Ectodermal cell (in vitro differentiated cells): Measurements from ENCODE around the gene NT5DC3.

ENCODE experiments used
- H3K27ac ChIP-seq: 2 replicates; pipeline ENCODE4 v1.7.0; 2013; ENCODE audit warnings: mild to moderate bottlenecking, low read depth, low read length; ENCODE audit not compliant: insufficient read depth, poor library complexity, severe bottlenecking
- H3K27me3 ChIP-seq: 2 replicates; pipeline ENCODE4 v1.7.0; 2013; ENCODE audit warnings: mild to moderate bottlenecking, low read length; ENCODE audit not compliant: insufficient read depth, control insufficient read depth, poor library complexity, severe bottlenecking
- H3K36me3 ChIP-seq: one replicate; pipeline ENCODE4 v1.7.0; 2013; ENCODE audit warnings: low read length; ENCODE audit not compliant: control insufficient read depth, insufficient read depth
- H3K4me1 ChIP-seq: one replicate; pipeline ENCODE4 v1.7.0; 2013; ENCODE audit warnings: low read length; ENCODE audit not compliant: control insufficient read depth, insufficient read depth
- H3K4me3 ChIP-seq: 2 replicates; pipeline ENCODE4 v1.7.0; 2013; ENCODE audit warnings: low read depth, low read length, control low read depth; ENCODE audit not compliant: insufficient read depth
- H3K9me3 ChIP-seq: 2 replicates; pipeline ENCODE4 v1.7.0; 2013; ENCODE audit warnings: mild to moderate bottlenecking, low read length, moderate library complexity; ENCODE audit not compliant: control insufficient read depth
- WGBS, 2 experiments: methylation state at CpG; one replicate each; pipeline ENCODE4 v1.1.7; 2013; ENCODE audit warnings: missing lambda C conversion rate in 2 of 2; 5-methylcytosine and 5-hydroxymethylcytosine counted together

NT5DC3 gene

GRCh38 chr12:103771466-103771865 lies 69.6 kb downstream of the NT5DC3 start:
- 49 to 55% methylated on average over 3 of the region's 3 CpGs for WGBS, 2 experiments
- Histone ChIP-seq H3K4me1 (peaks cover 10% of the 10 kb centered on the region), H3K27me3 (no peaks in the 10 kb centered on the region), H3K4me3 (no peak overlapping the region), H3K27ac (no peak overlapping the region), H3K9me3 (no peaks in the 10 kb centered on the region), H3K36me3 (no peaks in the 10 kb centered on the region)

GRCh38 chr12:103769240-103769945 lies 71.6 kb downstream of the NT5DC3 start:
- no peaks in the 10 kb centered on the region for H3K27me3 ChIP-seq
- H3K27ac ChIP-seq, result no peak overlapping the region
- no peak overlapping the region for H3K4me3 ChIP-seq
- 81% methylated on average over 9 of the region's 9 CpGs for WGBS, 2 experiments
- H3K9me3 ChIP-seq, result no peaks in the 10 kb centered on the region
- peaks cover 10% of the 10 kb centered on the region for H3K4me1 ChIP-seq
- H3K36me3 ChIP-seq, result no peaks in the 10 kb centered on the region

GRCh38 chr12:103768467-103769123 lies 72.4 kb downstream of the NT5DC3 start:
- WGBS, 2 experiments, result 76 to 84% methylated on average over 7 of the region's 8 CpGs
- H3K27ac ChIP-seq, result no peak overlapping the region
- peaks cover 10% of the 10 kb centered on the region for H3K4me1 ChIP-seq
- no peak overlapping the region for H3K4me3 ChIP-seq
- no peaks in the 10 kb centered on the region for H3K27me3 ChIP-seq
- no peaks in the 10 kb centered on the region for H3K36me3 ChIP-seq
- no peaks in the 10 kb centered on the region for H3K9me3 ChIP-seq

GRCh38 chr12:103766028-103766427 lies 75.0 kb downstream of the NT5DC3 start:
- no peaks in the 10 kb centered on the region for H3K36me3 ChIP-seq
- WGBS, 2 experiments, result 90 to 91% methylated on average over 6 of the region's 6 CpGs
- no peak overlapping the region for H3K27ac ChIP-seq
- no peak overlapping the region for H3K4me3 ChIP-seq
- H3K9me3 ChIP-seq, result no peaks in the 10 kb centered on the region
- H3K27me3 ChIP-seq, result no peaks in the 10 kb centered on the region
- peaks cover 10% of the 10 kb centered on the region for H3K4me1 ChIP-seq

GRCh38 chr12:103765322-103765721 lies 75.7 kb downstream of the NT5DC3 start:
- Histone ChIP-seq H3K4me1 (peaks cover 10% of the 10 kb centered on the region), H3K4me3 (no peak overlapping the region), H3K9me3 (no peaks in the 10 kb centered on the region), H3K27ac (no peak overlapping the region), H3K36me3 (no peaks in the 10 kb centered on the region), H3K27me3 (no peaks in the 10 kb centered on the region)
- 93 to 97% methylated on average over 5 of the region's 5 CpGs for WGBS, 2 experiments

- Histone ChIP-seq H3K36me3 (no peaks in the 10 kb centered on the region), H3K4me1 (no peaks in the 10 kb centered on the region), H3K27me3 (no peaks in the 10 kb centered on the region), H3K9me3 (no peaks in the 10 kb centered on the region), H3K4me3 (no peak overlapping the region), H3K27ac (no peak overlapping the region)
- 91 to 92% methylated on average over 5 of the region's 5 CpGs for WGBS, 2 experiments
Measured at GRCh38 chr12:103762473-103762872, 78.6 kb downstream of the NT5DC3 start.

- 91% methylated on average over 10 of the region's 10 CpGs for WGBS, 2 experiments
- H3K27me3 ChIP-seq, result no peaks in the 10 kb centered on the region
- H3K4me1 ChIP-seq, result no peaks in the 10 kb centered on the region
- no peak overlapping the region for H3K27ac ChIP-seq
- H3K4me3 ChIP-seq, result no peak overlapping the region
- H3K9me3 ChIP-seq, result no peaks in the 10 kb centered on the region
- H3K36me3 ChIP-seq, result no peaks in the 10 kb centered on the region
Measured at GRCh38 chr12:103758310-103759089, 82.5 kb downstream of the NT5DC3 start.

GRCh38 chr12:103757248-103757647 lies 83.8 kb downstream of the NT5DC3 start:
- Histone ChIP-seq H3K27ac (no peak overlapping the region), H3K9me3 (no peaks in the 10 kb centered on the region), H3K4me1 (no peaks in the 10 kb centered on the region), H3K27me3 (no peaks in the 10 kb centered on the region), H3K36me3 (no peaks in the 10 kb centered on the region), H3K4me3 (no peak overlapping the region)
- WGBS, 2 experiments, result 95 to 98% methylated on average over 1 of the region's 1 CpG

- Histone ChIP-seq H3K4me3 (no peak overlapping the region), H3K36me3 (no peaks in the 10 kb centered on the region), H3K4me1 (no peaks in the 10 kb centered on the region), H3K27ac (no peak overlapping the region), H3K9me3 (no peaks in the 10 kb centered on the region), H3K27me3 (no peaks in the 10 kb centered on the region)
- 85 to 87% methylated on average over 5 of the region's 5 CpGs for WGBS, 2 experiments
Measured at GRCh38 chr12:103756443-103756842, 84.6 kb downstream of the NT5DC3 start.

GRCh38 chr12:103755425-103755824 lies 85.6 kb downstream of the NT5DC3 start:
- Histone ChIP-seq H3K27me3 (no peaks in the 10 kb centered on the region), H3K27ac (no peak overlapping the region), H3K4me1 (no peaks in the 10 kb centered on the region), H3K4me3 (no peak overlapping the region), H3K9me3 (no peaks in the 10 kb centered on the region), H3K36me3 (no peaks in the 10 kb centered on the region)
- 60% methylated on average over 3 of the region's 3 CpGs for WGBS, 2 experiments
